GM19455 (cell line): ENCODE measurements around the gene TTC21A.

Experiments
- ATAC-seq: cut with Tn5 transposase; IDR thresholded peaks from one replicate; pipeline ENCODE4 v1.9.1; 2021; ENCODE audit not compliant: unreplicated experiment

The TTC21A gene

GRCh38 chr3:39115870-39116269, 8.4 kb downstream of the TTC21A start:
- ATAC-seq, result no peak

- ATAC-seq, result no peak
Observed at GRCh38 chr3:39118079-39118478, 10.6 kb downstream of the TTC21A start.

- ATAC-seq, result no peak
Observed at GRCh38 chr3:39118931-39119660, 11.6 kb downstream of the TTC21A start.

GRCh38 chr3:39121621-39122020, 14.1 kb downstream of the TTC21A start:
- ATAC-seq, result no peak

- peak; percentile 59 for ATAC-seq
Observed at GRCh38 chr3:39122813-39123212, 15.3 kb downstream of the TTC21A start.

- no peak for ATAC-seq
Observed at GRCh38 chr3:39124876-39125840, 17.7 kb downstream of the TTC21A start.

GRCh38 chr3:39125841-39126500, 18.5 kb downstream of the TTC21A start:
- ATAC-seq, result no peak

- ATAC-seq, result no peak
Observed at GRCh38 chr3:39126532-39127071, 19.1 kb downstream of the TTC21A start.

GRCh38 chr3:39127269-39127907, 19.9 kb downstream of the TTC21A start:
- ATAC-seq, result no peak

GRCh38 chr3:39127908-39128304, 20.4 kb downstream of the TTC21A start:
- ATAC-seq, result no peak

- ATAC-seq, result no peak
Observed at GRCh38 chr3:39128951-39129350, 21.5 kb downstream of the TTC21A start.

- no peak for ATAC-seq
Observed at GRCh38 chr3:39130026-39130425, 22.5 kb downstream of the TTC21A start.

GRCh38 chr3:39130693-39131265, 23.3 kb downstream of the TTC21A start:
- no peak for ATAC-seq

- ATAC-seq, result no peak
Observed at GRCh38 chr3:39132096-39133092, 24.9 kb downstream of the TTC21A start.

GRCh38 chr3:39133093-39133490, 25.6 kb downstream of the TTC21A start:
- ATAC-seq, result no peak

- no peak for ATAC-seq
Observed at GRCh38 chr3:39133822-39134221, 26.3 kb downstream of the TTC21A start.

- no peak for ATAC-seq
Observed at GRCh38 chr3:39134305-39134704, 26.8 kb downstream of the TTC21A start.

GRCh38 chr3:39135170-39135805, 27.8 kb downstream of the TTC21A start:
- ATAC-seq, result no peak
